HepG2 (cell line): ENCODE measurements around the gene LRRC3B. TPM values are rescaled to one million over a fixed set of nuclear protein-coding genes. Genes with fewer than 3 reads are reported as not detected.

ENCODE experiments used
- ATAC-seq: fragments of 200-7000 bp; cut with Tn5 transposase; 3 replicates; pipeline ENCODE4 v1.9.1; 2020; ENCODE audit warnings: mild to moderate bottlenecking, moderate library complexity
- BruUV-seq: library from RNA; stranded (reverse); fragments of 400-500 nt; replicated peaks from 2 replicates; lab custom pipeline; 2021; lab: Mats Ljungman, UMichigan
- CTCF ChIA-PET: fragments of 300-600 bp; formaldehyde crosslinking; extraction: SDS; loops from one replicate; lab custom pipeline; 2021; ENCODE audit warnings: low total read pairs, inconsistent platforms, low intra/inter-chr PET ratio; lab: Yijun Ruan, JAX
- POLR2A ChIA-PET: fragments of 350-600 bp; sonication (Branson Sonifier 250); formaldehyde crosslinking; loops from one replicate; lab custom pipeline; 2020; ENCODE audit warnings: antibody characterized with exemption, inconsistent platforms; lab: Yijun Ruan, JAX
- DNase-seq: peaks from one replicate; pipeline ENCODE4 v3.0.0-alpha.2; 2015; ENCODE audit warnings: low spot score
- FAIRE-seq: peaks from 3 replicates; lab custom pipeline; 2011; peaks lifted over from hg19 to GRCh38; lab: Jason Lieb, UNC
- H2AFZ ChIP-seq: one replicate; pipeline ENCODE4 v1.6.1; 2011; ENCODE audit warnings: low read length, inconsistent platforms
- H3K27ac ChIP-seq: fragments of 300-600 bp; 3 replicates; pipeline ENCODE4 v1.8.0; 2011; ENCODE audit warnings: mixed run types, mild to moderate bottlenecking, mixed read lengths, low read length, inconsistent platforms; ENCODE audit not compliant: insufficient read depth; ENCODE audit errors: extremely low read length
- H3K27me3 ChIP-seq, 2 experiments: fragments of 200-600 bp in 1 of 2; 2 replicates in 1 of 2; 3 replicates in 1 of 2; pipeline versions ENCODE4 v1.6.0 to v1.8.0; 2011; ENCODE audit warnings: low read length in 2 of 2, mild to moderate bottlenecking in 2 of 2, moderate library complexity in 2 of 2, inconsistent platforms in 1 of 2; ENCODE audit not compliant: insufficient read depth in 2 of 2, control insufficient read depth in 1 of 2
- H3K36me3 ChIP-seq, 2 experiments: fragments of 200-600 bp in 1 of 2; replicated peaks in 1 of 2; 2 replicates in 1 of 2; 3 replicates in 1 of 2; pipeline versions ENCODE4 v1.5.1 to v1.8.0; 2011; ENCODE audit warnings: low read length in 2 of 2, inconsistent platforms in 1 of 2; ENCODE audit not compliant: insufficient read depth in 2 of 2, control insufficient read depth in 1 of 2
- H3K4me1 ChIP-seq: 2 replicates; pipeline ENCODE4 v1.5.1; 2012; ENCODE audit warnings: low read length, inconsistent platforms; ENCODE audit not compliant: insufficient read depth
- H3K4me2 ChIP-seq: 2 replicates; pipeline ENCODE4 v1.6.0; 2011; ENCODE audit warnings: low read depth, low read length, inconsistent platforms
- H3K4me3 ChIP-seq, 3 experiments: fragments of 200-600 bp in 1 of 3; sonication (generic), shearing (Covaris generic) in 1 of 3; replicated peaks in 1 of 3; 2 replicates each; pipeline ENCODE4 v1.5.1; 2011 to 2016; ENCODE audit warnings: low read length in 3 of 3, inconsistent platforms in 2 of 3, low read depth in 2 of 3, mild to moderate bottlenecking in 2 of 3, control low read depth in 1 of 3, mixed read lengths in 1 of 3; ENCODE audit not compliant: insufficient read depth in 1 of 3
- H3K79me2 ChIP-seq: one replicate; pipeline ENCODE4 v1.6.1; 2011; ENCODE audit warnings: low read length, inconsistent platforms; ENCODE audit not compliant: insufficient read depth
- H3K9ac ChIP-seq: 2 replicates; pipeline ENCODE4 v1.6.0; 2011; ENCODE audit warnings: mild to moderate bottlenecking, low read depth, low read length, inconsistent platforms; ENCODE audit not compliant: insufficient read depth
- H3K9me3 ChIP-seq: 2 replicates; pipeline ENCODE4 v1.5.1; 2012; ENCODE audit warnings: mild to moderate bottlenecking, low read length
- H4K20me1 ChIP-seq: 2 replicates; pipeline ENCODE4 v1.6.0; 2011; ENCODE audit warnings: inconsistent platforms, mild to moderate bottlenecking, low read length, moderate library complexity; ENCODE audit not compliant: insufficient read depth
- CBFB ChIP-seq: sonication (generic); formaldehyde crosslinking; IDR thresholded peaks from 2 replicates; pipeline ENCODE4 v1.4.0; 2020; ENCODE audit warnings: missing genetic modification reagents
- DR1 ChIP-seq: sonication (generic); formaldehyde crosslinking; IDR thresholded peaks from 2 replicates; pipeline ENCODE4 v1.8.0; 2021; ENCODE audit warnings: mild to moderate bottlenecking, missing genetic modification reagents, inconsistent platforms
- PCBP2 ChIP-seq: fragments of 200-400 bp; formaldehyde crosslinking; optimal IDR thresholded peaks from 2 replicates; pipeline ENCODE3; 2018; ENCODE audit warnings: low read length, low read depth; ENCODE audit not compliant: poor library complexity, severe bottlenecking
- RELA ChIP-seq: sonication (generic); formaldehyde crosslinking; IDR thresholded peaks from 2 replicates; pipeline ENCODE4 v1.4.0; 2020; ENCODE audit warnings: missing genetic modification reagents
- ZHX2 ChIP-seq, 2 experiments: sonication (generic) in 1 of 2; formaldehyde crosslinking in 1 of 2; IDR thresholded peaks; 2 replicates each; pipeline versions ENCODE4 v1.6.1 to v1.9.0; 2014 to 2022; ENCODE audit warnings: antibody characterized with exemption in 1 of 2, borderline replicate concordance in 1 of 2, inconsistent platforms in 1 of 2, low read depth in 1 of 2, missing genetic modification reagents in 1 of 2
- ZNF367 ChIP-seq: sonication (generic); formaldehyde crosslinking; IDR thresholded peaks from 2 replicates; pipeline ENCODE4 v1.4.0; 2020; ENCODE audit warnings: missing genetic modification reagents, borderline replicate concordance
- WGBS: methylation state at CpG from one replicate; pipeline ENCODE4 v1.1.6; 2017; ENCODE audit warnings: low lambda C conversion rate; 5-methylcytosine and 5-hydroxymethylcytosine counted together
- in situ Hi-C: cut with HindIII; loops from 2 replicates; pipeline ENCODE4 v1.10.0; 2017; ENCODE audit warnings: low pct_unique_long_range_greater_than_20kb; ENCODE audit not compliant: extremely low pct_ligation_motif_present
- intact Hi-C: fragments of 100-400 bp; cut with micrococcal nuclease; formaldehyde crosslinking; loops from one replicate; pipeline ENCODE4 v1.10.0; 2022; ENCODE audit not compliant: unreplicated experiment
- polyA plus RNA-seq, 8 experiments: library from polyadenylated mRNA; depleted of rRNA in 3 of 8; stranded (reverse) in 7 of 8; unstranded in 1 of 8; fragments of >200 nt; fragmentation: Illumina TruSeq in 4 of 8; extraction: Trizol in 4 of 8; gene quantifications; 2 replicates each; pipeline versions ENCODE4 v1.2.1 to v1.2.3, GENCODE V29; 2011 to 2016; ENCODE audit warnings: low read depth in 4 of 8, missing spikeins in 1 of 8, mixed read lengths in 1 of 8; ENCODE audit not compliant: insufficient read depth in 1 of 8
- total RNA-seq, 5 experiments: library from RNA; depleted of rRNA; stranded (reverse); fragments of >200 nt; fragmentation: Illumina TruSeq; extraction: Trizol; gene quantifications; 2 replicates each; pipeline ENCODE4 v1.2.3, GENCODE V29; 2016; ENCODE audit warnings: low read depth in 1 of 5
- TF ChIP-seq, protein P1 (sequence below): sonication (generic); formaldehyde crosslinking; IDR thresholded peaks from 2 replicates; pipeline ENCODE4 v1.5.1; 2020; ENCODE audit warnings: missing genetic modification reagents, mild to moderate bottlenecking, borderline replicate concordance

The LRRC3B gene
- total and polyA plus RNA-seq, 2 of the 13 experiments (the other 11 are each of a cell fraction or from before 2014, with no cell fraction given): not detected

GRCh38 chr3:26699553-26699952, 77.0 kb downstream of the LRRC3B start:
- H3K4me1 ChIP-seq: no peaks in the 10 kb centered on the region
- BruUV-seq: no TSS peak
- no peak overlapping the region for H3K27ac ChIP-seq
- ChIA-PET POLR2A (no interaction called here), CTCF (no interaction called here)
- FAIRE-seq (no peak), DNase-seq (no peak), ATAC-seq (no peak)
- no peaks in the 10 kb centered on the region for H4K20me1 ChIP-seq
- no peaks in the 10 kb centered on the region for H3K79me2 ChIP-seq
- intact Hi-C loops: no loop called here
- no peak overlapping the region for H3K4me2 ChIP-seq
- H3K9ac ChIP-seq: no peak overlapping the region
- H3K9me3 ChIP-seq: no peaks in the 10 kb centered on the region
- 0% methylated on average over 2 of the region's 2 CpGs for WGBS
- no peaks in the 10 kb centered on the region for H3K36me3 ChIP-seq
- no peak overlapping the region for H3K4me3 ChIP-seq
- TF ChIP-seq PCBP2 (no peak), ZHX2 (IDR thresholded peaks at IDR 0.05; ENCODE audit: low read depth) (no peak), ZHX2 (CRISPR knock-in tag; IDR thresholded peaks at IDR 0.05; ENCODE audit: borderline replicate concordance) (no peak), RELA (CRISPR knock-in tag) (no peak), DR1 (CRISPR knock-in tag) (no peak), CBFB (CRISPR knock-in tag) (no peak), ZNF367 (CRISPR knock-in tag) (no peak)
- TF ChIP-seq, protein P1, sequence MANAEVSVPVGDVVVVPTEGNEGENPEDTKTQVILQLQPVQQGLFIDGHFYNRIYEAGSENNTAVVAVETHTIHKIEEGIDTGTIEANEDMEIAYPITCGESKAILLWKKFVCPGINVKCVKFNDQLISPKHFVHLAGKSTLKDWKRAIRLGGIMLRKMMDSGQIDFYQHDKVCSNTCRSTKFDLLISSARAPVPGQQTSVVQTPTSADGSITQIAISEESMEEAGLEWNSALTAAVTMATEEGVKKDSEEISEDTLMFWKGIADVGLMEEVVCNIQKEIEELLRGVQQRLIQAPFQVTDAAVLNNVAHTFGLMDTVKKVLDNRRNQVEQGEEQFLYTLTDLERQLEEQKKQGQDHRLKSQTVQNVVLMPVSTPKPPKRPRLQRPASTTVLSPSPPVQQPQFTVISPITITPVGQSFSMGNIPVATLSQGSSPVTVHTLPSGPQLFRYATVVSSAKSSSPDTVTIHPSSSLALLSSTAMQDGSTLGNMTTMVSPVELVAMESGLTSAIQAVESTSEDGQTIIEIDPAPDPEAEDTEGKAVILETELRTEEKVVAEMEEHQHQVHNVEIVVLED: no peak
- H2AFZ ChIP-seq: no peak overlapping the region
- in situ Hi-C loops: no loop called here
- H3K27me3 ChIP-seq: no peaks in the 10 kb centered on the region; a peak in 1 of 5 replicates
